AG04449 (cell line): ENCODE data around the gene GCNT1.
"Not testable (repeated sequence)": the region's sequence is repeated elsewhere in the genome, so short reads cannot be mapped to it uniquely, and the experiment has no call there.

ENCODE experiments used
- CTCF ChIA-PET: fragments of 350-600 bp; formaldehyde crosslinking; extraction: SDS; loops from one replicate; lab custom pipeline; 2021; ENCODE audit warnings: antibody characterized with exemption; lab: Yijun Ruan, JAX
- POLR2A ChIA-PET: fragments of 400-600, 350-600 bp; formaldehyde crosslinking; extraction: SDS; loops from one replicate; lab custom pipeline; 2020; ENCODE audit warnings: antibody characterized with exemption, inconsistent platforms; lab: Yijun Ruan, JAX
- DNase-seq: peaks from one replicate; pipeline ENCODE4 v3.0.0-alpha.2; 2010; ENCODE audit warnings: low read depth, low spot score
- H3K4me3 ChIP-seq: 2 replicates; pipeline ENCODE4 v1.5.1; 2011; ENCODE audit warnings: low read depth, mild to moderate bottlenecking, control low read depth, low read length
- CTCF ChIP-seq: IDR thresholded peaks from one replicate; pipeline ENCODE4 v1.5.1; 2011; ENCODE audit warnings: mild to moderate bottlenecking, moderate library complexity, low read length, control low read depth, inconsistent platforms; ENCODE audit not compliant: insufficient read depth; ENCODE audit errors: missing control alignments

Gene GCNT1

DNA sequence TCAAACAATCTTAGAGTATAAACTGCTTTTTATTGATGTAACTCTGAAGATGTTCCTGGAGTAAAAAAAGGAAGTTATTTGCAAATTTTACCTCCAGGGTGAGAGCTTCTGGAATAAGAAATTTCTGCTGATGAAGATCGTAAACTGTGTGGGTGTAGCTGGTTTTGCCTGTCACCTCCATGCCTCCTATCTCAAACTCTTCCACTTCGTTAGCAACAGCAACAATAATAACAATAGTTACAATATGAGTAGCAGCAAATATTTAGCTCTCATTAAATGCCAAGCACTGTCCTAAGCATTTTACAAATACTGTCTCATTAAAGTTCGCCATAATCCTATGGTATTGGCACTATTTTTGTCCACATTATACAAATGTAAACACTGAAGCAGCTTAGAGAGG is 57.9 kb downstream of the GCNT1 start:
- no peak for DNase-seq
- no peak for TF ChIP-seq CTCF
- CTCF ChIA-PET: interaction anchor here (1.0 kb wide), 1 partner anchor 17 kb away, joined by 4 read pairs; no protein-coding TSS in a partner anchor
- no peak overlapping the region for H3K4me3 ChIP-seq
- POLR2A ChIA-PET: no interaction called here

- ChIA-PET POLR2A (no interaction called here), CTCF (no interaction called here)
- no peak for TF ChIP-seq CTCF
- no peak for DNase-seq
- H3K4me3 ChIP-seq: no peak overlapping the region
These were observed 60.3 kb downstream of the GCNT1 start for GRCh38 chr9:76519075-76519835.

DNA sequence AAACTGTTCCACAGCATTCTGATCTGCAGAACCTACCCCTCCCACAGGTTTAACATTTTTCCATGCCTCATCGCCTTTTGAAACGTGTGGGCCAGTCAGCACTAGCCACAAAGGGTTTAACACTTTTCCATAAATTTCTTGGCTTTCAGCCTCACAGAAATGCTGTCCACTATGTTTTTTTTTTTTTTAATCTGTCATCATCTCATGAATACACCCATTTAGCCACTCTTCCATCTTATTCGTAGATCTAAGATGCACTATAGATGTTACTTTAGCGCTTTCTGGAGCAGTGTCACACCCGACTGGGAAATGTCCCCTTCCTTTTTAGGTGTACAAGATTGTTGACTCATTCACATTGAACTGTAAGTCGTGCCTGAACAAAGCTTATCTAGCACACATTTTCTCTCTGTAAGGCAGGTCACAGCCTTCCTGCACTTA is 62.3 kb downstream of the GCNT1 start:
- no peak for TF ChIP-seq CTCF
- no peak overlapping the region for H3K4me3 ChIP-seq
- ChIA-PET CTCF (no interaction called here), POLR2A (no interaction called here)
- DNase-seq: no peak

- H3K4me3 ChIP-seq: no peak overlapping the region
- DNase-seq: no peak
- no peak for TF ChIP-seq CTCF
- ChIA-PET CTCF (no interaction called here), POLR2A (no interaction called here)
These were observed 62.9 kb downstream of the GCNT1 start for GRCh38 chr9:76521906-76522305.

GRCh38 chr9:76523617-76524200 is 64.7 kb downstream of the GCNT1 start:
- POLR2A ChIA-PET, CTCF ChIA-PET, H3K4me3 ChIP-seq, DNase-seq: not testable (repeated sequence)

GRCh38 chr9:76525196-76525595 is 66.2 kb downstream of the GCNT1 start:
- ChIA-PET POLR2A (no interaction called here), CTCF (no interaction called here)
- DNase-seq: no peak
- no peak for TF ChIP-seq CTCF
- no peak overlapping the region for H3K4me3 ChIP-seq

- ChIA-PET CTCF (interaction anchor here (1.2 kb wide), 1 partner anchor 79 kb away, joined by 3 read pairs; no protein-coding TSS in a partner anchor), POLR2A (no interaction called here)
- DNase-seq: no peak
- TF ChIP-seq CTCF: no peak
- no peak overlapping the region for H3K4me3 ChIP-seq
These were observed 67.0 kb downstream of the GCNT1 start for GRCh38 chr9:76526026-76526425.
